Measurements from ENCODE around the gene CACNB1.

GRCh38 chr17:39213852-39214251 lies 16.4 kb upstream of the CACNB1 start:
- TF ChIP-seq POLR2A (IDR thresholded peaks at IDR 0.05) (no peak), CTCF (IDR thresholded peaks at IDR 0.05) (no peak)
